ENCODE results near the gene SLC19A1. TPM values are rescaled to one million over a fixed set of nuclear protein-coding genes. Genes with fewer than 3 reads are reported as not detected.
A peak's percentile ranks its signal among the peaks of the same experiment; 100 is the strongest.

Gene SLC19A1
- total and polyA plus RNA-seq, 4 donors: 9.0 to 37.2 (median 21.1) TPM

GRCh38 chr21:45475004-45475685 lies 67.1 kb downstream of the SLC19A1 start:
- 94% methylated on average over 43 of the region's 43 CpGs for WGBS (ENCODE audit: insufficient coverage)
- H3K27me3 ChIP-seq (ENCODE audit: control insufficient read depth, insufficient read depth, low read length): no peaks in the 10 kb centered on the region
- no peaks in the 10 kb centered on the region for H3K9me3 ChIP-seq (ENCODE audit: control insufficient read depth, insufficient read depth, low read length)
- H3K27ac ChIP-seq (ENCODE audit: low read depth, low read length): no peak overlapping the region
- peaks cover 45% of the 10 kb centered on the region for H3K4me1 ChIP-seq (ENCODE audit: control insufficient read depth, insufficient read depth, low read length)
- no peak overlapping the region for H3K4me3 ChIP-seq (ENCODE audit: low read depth, low read length)
- H3K36me3 ChIP-seq (ENCODE audit: control insufficient read depth, insufficient read depth, low read length): peaks cover 58% of the 10 kb centered on the region
- no peak for DNase-seq (ENCODE audit: low read depth in 4 of 6, low spot score in 6 of 6)

- Histone ChIP-seq H3K36me3 (ENCODE audit: control insufficient read depth, insufficient read depth, low read length) (peaks cover 51% of the 10 kb centered on the region), H3K9me3 (ENCODE audit: control insufficient read depth, insufficient read depth, low read length) (no peaks in the 10 kb centered on the region), H3K4me3 (ENCODE audit: low read depth, low read length) (no peak overlapping the region), H3K4me1 (ENCODE audit: control insufficient read depth, insufficient read depth, low read length) (peaks cover 51% of the 10 kb centered on the region), H3K27me3 (ENCODE audit: control insufficient read depth, insufficient read depth, low read length) (no peaks in the 10 kb centered on the region), H3K27ac (ENCODE audit: low read depth, low read length) (no peak overlapping the region)
- no peak for DNase-seq (ENCODE audit: low read depth in 4 of 6, low spot score in 6 of 6)
- WGBS (ENCODE audit: insufficient coverage): 96% methylated on average over 17 of the region's 18 CpGs
Measured at GRCh38 chr21:45474323-45474950, 67.8 kb downstream of the SLC19A1 start.

- 96% methylated on average over 23 of the region's 24 CpGs for WGBS (ENCODE audit: insufficient coverage)
- no peak overlapping the region for H3K27ac ChIP-seq (ENCODE audit: low read depth, low read length)
- no peaks in the 10 kb centered on the region for H3K9me3 ChIP-seq (ENCODE audit: control insufficient read depth, insufficient read depth, low read length)
Measured at GRCh38 chr21:45473496-45474322, 68.5 kb downstream of the SLC19A1 start.

GRCh38 chr21:45472445-45473365 lies 69.5 kb downstream of the SLC19A1 start:
- Histone ChIP-seq H3K27me3 (ENCODE audit: control insufficient read depth, insufficient read depth, low read length) (no peaks in the 10 kb centered on the region), H3K9me3 (ENCODE audit: control insufficient read depth, insufficient read depth, low read length) (no peaks in the 10 kb centered on the region), H3K4me1 (ENCODE audit: control insufficient read depth, insufficient read depth, low read length) (peaks cover 59% of the 10 kb centered on the region), H3K36me3 (ENCODE audit: control insufficient read depth, insufficient read depth, low read length) (peaks cover 57% of the 10 kb centered on the region), H3K27ac (ENCODE audit: low read depth, low read length) (no peak overlapping the region), H3K4me3 (ENCODE audit: low read depth, low read length) (no peak overlapping the region)
- no peak for DNase-seq (ENCODE audit: low read depth in 4 of 6, low spot score in 6 of 6)
- WGBS (ENCODE audit: insufficient coverage): 92% methylated on average over 38 of the region's 42 CpGs

More at GRCh38 chr21:45473496-45474322, 68.5 kb downstream of the SLC19A1 start:
- H3K4me3 ChIP-seq (ENCODE audit: low read depth, low read length): no peak overlapping the region
- no peaks in the 10 kb centered on the region for H3K27me3 ChIP-seq (ENCODE audit: control insufficient read depth, insufficient read depth, low read length)
- H3K4me1 ChIP-seq (ENCODE audit: control insufficient read depth, insufficient read depth, low read length): peaks cover 57% of the 10 kb centered on the region
- no peak for DNase-seq (ENCODE audit: low read depth in 4 of 6, low spot score in 6 of 6)
- H3K36me3 ChIP-seq (ENCODE audit: control insufficient read depth, insufficient read depth, low read length): peaks cover 51% of the 10 kb centered on the region

- Histone ChIP-seq H3K36me3 (ENCODE audit: control insufficient read depth, insufficient read depth, low read length) (peaks cover 52% of the 10 kb centered on the region), H3K27ac (ENCODE audit: low read depth, low read length) (peak overlapping the region; percentile 67), H3K4me1 (ENCODE audit: control insufficient read depth, insufficient read depth, low read length) (peaks cover 62% of the 10 kb centered on the region), H3K9me3 (ENCODE audit: control insufficient read depth, insufficient read depth, low read length) (no peaks in the 10 kb centered on the region), H3K4me3 (ENCODE audit: low read depth, low read length) (no peak overlapping the region), H3K27me3 (ENCODE audit: control insufficient read depth, insufficient read depth, low read length) (no peaks in the 10 kb centered on the region)
- DNase-seq (ENCODE audit: low read depth in 4 of 6, low spot score in 6 of 6): peak in 2 of 6 donors; percentile 31 to 64
- 68% methylated on average over 19 of the region's 30 CpGs for WGBS (ENCODE audit: insufficient coverage)
Measured at GRCh38 chr21:45471525-45472221, 70.6 kb downstream of the SLC19A1 start.

GRCh38 chr21:45470773-45471524 lies 71.3 kb downstream of the SLC19A1 start:
- H3K9me3 ChIP-seq (ENCODE audit: control insufficient read depth, insufficient read depth, low read length): no peaks in the 10 kb centered on the region
- H3K27me3 ChIP-seq (ENCODE audit: control insufficient read depth, insufficient read depth, low read length): no peaks in the 10 kb centered on the region
- H3K4me3 ChIP-seq (ENCODE audit: low read depth, low read length): no peak overlapping the region
- 87% methylated on average over 28 of the region's 28 CpGs for WGBS (ENCODE audit: insufficient coverage)
- H3K27ac ChIP-seq (ENCODE audit: low read depth, low read length): peak overlapping the region; percentile 67
- H3K4me1 ChIP-seq (ENCODE audit: control insufficient read depth, insufficient read depth, low read length): peaks cover 69% of the 10 kb centered on the region
- H3K36me3 ChIP-seq (ENCODE audit: control insufficient read depth, insufficient read depth, low read length): peaks cover 46% of the 10 kb centered on the region
- DNase-seq (ENCODE audit: low read depth in 4 of 6, low spot score in 6 of 6): peak in 1 of 6 donors; percentile 43

- 32% methylated on average over 6 of the region's 7 CpGs for WGBS (ENCODE audit: insufficient coverage)
- Histone ChIP-seq H3K36me3 (ENCODE audit: control insufficient read depth, insufficient read depth, low read length) (peaks cover 37% of the 10 kb centered on the region), H3K9me3 (ENCODE audit: control insufficient read depth, insufficient read depth, low read length) (no peaks in the 10 kb centered on the region), H3K4me1 (ENCODE audit: control insufficient read depth, insufficient read depth, low read length) (peaks cover 71% of the 10 kb centered on the region), H3K27me3 (ENCODE audit: control insufficient read depth, insufficient read depth, low read length) (no peaks in the 10 kb centered on the region), H3K27ac (ENCODE audit: low read depth, low read length) (peak overlapping the region; percentile 17), H3K4me3 (ENCODE audit: low read depth, low read length) (no peak overlapping the region)
- DNase-seq (ENCODE audit: low read depth in 4 of 6, low spot score in 6 of 6): no peak
Measured at GRCh38 chr21:45470087-45470515, 72.1 kb downstream of the SLC19A1 start.

All from spinal cord (tissue), 10 donors.